Cerebellar cortex (tissue), 1 donor: ENCODE measurements around the gene RGS19.

Experiments used
- DNase-seq: peaks from one replicate; pipeline ENCODE4 v3.0.0-alpha.2; 2015; ENCODE audit warnings: low spot score

Gene RGS19

GRCh38 chr20:64035066-64035932 is 44.0 kb downstream of the RGS19 start:
- no peak for DNase-seq

DNA sequence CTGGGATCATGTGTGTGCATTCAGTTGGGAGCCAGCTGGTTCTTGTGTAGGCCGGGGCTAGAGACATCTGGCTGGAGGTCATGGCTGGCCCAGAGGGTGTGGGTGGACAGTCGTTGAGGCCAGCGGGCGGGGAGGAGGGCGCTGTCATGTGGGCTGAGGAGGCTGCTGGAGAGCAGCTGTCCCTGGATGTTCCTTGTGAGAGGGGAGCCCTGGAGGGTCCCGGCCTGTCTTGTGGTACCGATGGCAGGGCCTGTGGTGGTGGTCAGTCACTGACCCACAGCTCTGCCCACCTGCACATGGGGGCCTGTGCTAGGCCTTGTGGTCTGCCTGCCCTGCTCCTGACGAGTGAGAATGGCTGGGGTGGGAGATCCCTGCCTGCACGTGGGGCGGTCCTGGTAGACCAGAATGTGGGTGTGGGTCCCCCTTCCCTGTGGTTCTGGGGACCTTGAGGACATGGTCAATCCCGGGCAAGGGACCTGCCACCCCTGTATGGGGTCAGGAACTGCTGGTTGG is 45.3 kb downstream of the RGS19 start:
- DNase-seq, result no peak

DNA sequence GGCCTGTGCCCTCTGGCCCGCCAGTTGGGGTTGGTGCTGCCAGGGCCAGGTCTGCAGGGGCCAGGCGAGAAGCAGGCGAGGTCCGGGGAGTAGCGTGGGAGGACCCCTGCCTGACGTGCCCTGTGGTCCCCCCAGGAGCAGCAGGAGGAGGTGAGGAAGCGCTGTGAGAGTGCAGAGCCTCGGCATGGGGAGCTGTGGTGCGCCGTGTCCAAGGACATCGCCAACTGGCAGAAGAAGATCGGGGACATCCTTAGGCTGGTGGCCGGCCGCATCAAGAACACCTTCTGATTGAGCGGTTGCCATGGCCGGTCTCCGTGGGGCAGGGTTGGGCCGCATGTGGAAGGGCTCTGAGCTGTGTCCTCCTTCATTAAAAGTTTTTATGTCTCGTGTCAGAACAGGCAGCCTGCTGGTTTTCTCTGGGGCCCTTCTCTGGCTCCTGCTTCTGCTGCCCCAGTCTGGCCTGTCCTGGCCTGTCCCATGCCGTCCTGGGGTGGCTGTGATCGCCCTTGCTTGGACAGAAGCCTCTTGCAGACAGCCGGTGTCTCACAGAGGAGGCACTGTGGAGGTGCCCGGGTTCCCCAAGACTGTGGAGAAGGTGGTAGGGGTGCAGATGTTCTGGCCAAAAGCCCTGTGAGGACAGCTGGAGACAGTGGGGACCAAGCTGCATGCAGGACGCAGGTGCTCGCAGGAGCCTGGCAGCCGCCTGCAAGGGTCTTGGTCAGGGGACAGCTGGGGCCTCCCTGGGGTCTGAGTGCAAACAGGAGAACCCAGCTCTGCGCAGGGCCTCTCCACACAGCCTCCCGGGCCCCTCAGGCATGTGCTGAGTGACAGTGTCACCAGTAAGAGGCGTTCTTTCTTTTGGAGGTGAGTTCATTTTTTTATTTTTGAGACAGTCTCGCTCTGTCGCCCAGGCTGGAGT is 46.4 kb downstream of the RGS19 start:
- DNase-seq, result no peak

- no peak for DNase-seq
Observed at GRCh38 chr20:64031822-64032314, 47.5 kb downstream of the RGS19 start.

- DNase-seq, result no peak
Observed at GRCh38 chr20:64030371-64031134, 48.8 kb downstream of the RGS19 start.

GRCh38 chr20:64029293-64030117 is 49.8 kb downstream of the RGS19 start:
- DNase-seq, result no peak

GRCh38 chr20:64027981-64028685 is 51.2 kb downstream of the RGS19 start:
- DNase-seq, result no peak

GRCh38 chr20:64025826-64026412 is 53.4 kb downstream of the RGS19 start:
- DNase-seq, result no peak

- no peak for DNase-seq
Observed at GRCh38 chr20:64025101-64025825, 54.1 kb downstream of the RGS19 start.

GRCh38 chr20:64024141-64024990 is 55.0 kb downstream of the RGS19 start:
- no peak for DNase-seq

- DNase-seq, result no peak
Observed at GRCh38 chr20:64023361-64024140, 55.8 kb downstream of the RGS19 start.
